HG03060 (cell line): ENCODE results near the gene DLG1.

Experiments
- ATAC-seq: cut with Tn5 transposase; IDR thresholded peaks from one replicate; pipeline ENCODE4 v1.9.1; 2021; ENCODE audit warnings: low read depth, moderate number of reproducible peaks; ENCODE audit not compliant: unreplicated experiment

Gene DLG1

GRCh38 chr3:197023241-197023997 is 275.0 kb downstream of the DLG1 start:
- no peak for ATAC-seq

- no peak for ATAC-seq
Observed at GRCh38 chr3:197022405-197023231, 275.8 kb downstream of the DLG1 start.

- ATAC-seq: no peak
Observed at GRCh38 chr3:197021729-197022404, 276.5 kb downstream of the DLG1 start.

GRCh38 chr3:197021231-197021630 is 277.2 kb downstream of the DLG1 start:
- no peak for ATAC-seq

GRCh38 chr3:197019535-197019934 is 278.9 kb downstream of the DLG1 start:
- no peak for ATAC-seq

- ATAC-seq: no peak
Observed at GRCh38 chr3:197019021-197019420, 279.4 kb downstream of the DLG1 start.

GRCh38 chr3:197017003-197017402 is 281.4 kb downstream of the DLG1 start:
- ATAC-seq: no peak

GRCh38 chr3:197015790-197016736 is 282.3 kb downstream of the DLG1 start:
- ATAC-seq: no peak

GRCh38 chr3:197014942-197015575 is 283.4 kb downstream of the DLG1 start:
- no peak for ATAC-seq

- ATAC-seq: no peak
Observed at GRCh38 chr3:197014024-197014423, 284.4 kb downstream of the DLG1 start.

GRCh38 chr3:197012540-197012883 is 285.9 kb downstream of the DLG1 start:
- no peak for ATAC-seq

GRCh38 chr3:197011780-197012539 is 286.5 kb downstream of the DLG1 start:
- no peak for ATAC-seq

GRCh38 chr3:197010556-197011351 is 287.7 kb downstream of the DLG1 start:
- ATAC-seq: no peak

- ATAC-seq: no peak
Observed at GRCh38 chr3:197009532-197010019, 288.8 kb downstream of the DLG1 start.

- no peak for ATAC-seq
Observed at GRCh38 chr3:197008436-197009209, 289.8 kb downstream of the DLG1 start.

GRCh38 chr3:197007953-197008352 is 290.5 kb downstream of the DLG1 start:
- ATAC-seq: no peak

- no peak for ATAC-seq
Observed at GRCh38 chr3:197007296-197007940, 291.0 kb downstream of the DLG1 start.
